ENCODE measurements around the gene ANO8.
"Not testable (repeated sequence)": the region's sequence is repeated elsewhere in the genome, so short reads cannot be mapped to it uniquely, and the experiment has no call there.

The ANO8 gene

DNA sequence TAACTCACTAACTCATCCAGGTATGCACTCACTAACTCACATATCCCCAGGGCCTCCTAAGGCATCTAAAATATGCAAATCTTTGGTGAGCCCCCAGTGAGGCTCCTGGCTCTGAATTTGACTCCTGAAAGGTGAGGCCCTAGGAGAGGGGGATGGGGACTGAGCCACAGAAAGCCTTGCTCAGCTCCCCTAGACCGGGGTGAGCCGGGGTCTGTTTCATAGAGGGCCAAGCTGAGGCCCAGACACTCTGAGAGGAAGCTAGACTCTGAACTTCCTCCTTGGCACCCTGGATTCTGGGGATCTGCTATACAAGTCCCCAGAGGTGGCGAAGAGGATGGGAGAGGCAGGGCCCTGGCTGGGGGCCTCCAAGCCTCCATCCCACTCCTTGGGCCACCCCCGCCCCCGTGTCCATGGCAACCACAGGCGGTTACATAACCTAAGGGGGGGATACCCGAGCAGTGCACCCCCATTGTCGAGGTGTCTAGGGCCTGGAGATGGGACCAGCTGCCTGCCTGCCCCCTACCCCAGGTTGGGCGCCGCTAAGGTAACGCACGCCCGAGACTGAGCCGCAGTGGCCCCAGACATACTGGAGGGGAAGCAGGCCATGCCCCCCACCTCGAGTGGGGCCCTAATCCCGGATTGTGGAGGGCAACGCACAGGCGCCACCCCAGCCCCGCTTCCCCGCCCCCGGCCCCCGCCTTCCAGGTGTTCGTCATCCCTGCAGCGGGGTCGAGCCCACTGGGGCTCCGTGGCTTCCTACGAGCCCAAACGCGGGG, 32.1 kb downstream of the ANO8 start:
- no peak for DNase-seq (ENCODE audit: low read depth)
- peak overlapping the region; percentile 82 for H3K4me3 ChIP-seq (ENCODE audit: low read depth, low read length)
- TF ChIP-seq, protein P1, sequence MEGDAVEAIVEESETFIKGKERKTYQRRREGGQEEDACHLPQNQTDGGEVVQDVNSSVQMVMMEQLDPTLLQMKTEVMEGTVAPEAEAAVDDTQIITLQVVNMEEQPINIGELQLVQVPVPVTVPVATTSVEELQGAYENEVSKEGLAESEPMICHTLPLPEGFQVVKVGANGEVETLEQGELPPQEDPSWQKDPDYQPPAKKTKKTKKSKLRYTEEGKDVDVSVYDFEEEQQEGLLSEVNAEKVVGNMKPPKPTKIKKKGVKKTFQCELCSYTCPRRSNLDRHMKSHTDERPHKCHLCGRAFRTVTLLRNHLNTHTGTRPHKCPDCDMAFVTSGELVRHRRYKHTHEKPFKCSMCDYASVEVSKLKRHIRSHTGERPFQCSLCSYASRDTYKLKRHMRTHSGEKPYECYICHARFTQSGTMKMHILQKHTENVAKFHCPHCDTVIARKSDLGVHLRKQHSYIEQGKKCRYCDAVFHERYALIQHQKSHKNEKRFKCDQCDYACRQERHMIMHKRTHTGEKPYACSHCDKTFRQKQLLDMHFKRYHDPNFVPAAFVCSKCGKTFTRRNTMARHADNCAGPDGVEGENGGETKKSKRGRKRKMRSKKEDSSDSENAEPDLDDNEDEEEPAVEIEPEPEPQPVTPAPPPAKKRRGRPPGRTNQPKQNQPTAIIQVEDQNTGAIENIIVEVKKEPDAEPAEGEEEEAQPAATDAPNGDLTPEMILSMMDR (IDR thresholded peaks at IDR 0.05; ENCODE audit: insufficient read depth, low read depth, low read length, missing control alignments), result no peak

- no peak for DNase-seq (ENCODE audit: low read depth)
- H3K4me3 ChIP-seq (ENCODE audit: low read depth, low read length), result no peak overlapping the region
- TF ChIP-seq, protein P1 (IDR thresholded peaks at IDR 0.05; ENCODE audit: insufficient read depth, low read depth, low read length, missing control alignments), result no peak
Measured at GRCh38 chr19:17300992-17301619, 33.5 kb downstream of the ANO8 start.

GRCh38 chr19:17296976-17297375, 37.7 kb downstream of the ANO8 start:
- TF ChIP-seq, protein P1 (IDR thresholded peaks at IDR 0.05; ENCODE audit: insufficient read depth, low read depth, low read length, missing control alignments), result no peak
- no peak for DNase-seq (ENCODE audit: low read depth)
- no peak overlapping the region for H3K4me3 ChIP-seq (ENCODE audit: low read depth, low read length)

DNA sequence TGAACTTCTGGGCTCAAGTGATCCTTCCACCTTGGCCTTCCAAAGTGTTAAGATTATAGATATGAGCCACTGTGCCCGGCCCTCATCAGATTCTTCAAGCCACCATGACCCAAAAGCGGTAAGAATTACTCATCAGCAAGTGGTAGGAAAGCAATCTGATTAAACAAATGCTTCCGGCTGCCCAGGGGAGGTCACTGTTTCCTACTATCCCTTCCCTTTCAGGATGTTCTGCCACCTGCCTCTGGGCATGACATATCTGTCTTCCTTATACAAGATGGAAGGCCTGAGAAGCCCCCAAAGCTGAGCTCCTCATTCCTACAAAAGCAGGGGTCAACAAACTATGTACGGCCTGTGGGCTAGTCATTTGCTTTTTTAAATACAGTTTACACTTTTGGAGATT, 38.4 kb downstream of the ANO8 start:
- no peak for DNase-seq (ENCODE audit: low read depth)
- H3K4me3 ChIP-seq (ENCODE audit: low read depth, low read length), result no peak overlapping the region
- TF ChIP-seq, protein P1 (IDR thresholded peaks at IDR 0.05; ENCODE audit: insufficient read depth, low read depth, low read length, missing control alignments), result no peak

GRCh38 chr19:17295551-17295950, 39.1 kb downstream of the ANO8 start:
- DNase-seq (ENCODE audit: low read depth); H3K4me3 ChIP-seq (ENCODE audit: low read depth, low read length): not testable (repeated sequence)

GRCh38 chr19:17294051-17294891, 40.4 kb downstream of the ANO8 start:
- H3K4me3 ChIP-seq (ENCODE audit: low read depth, low read length), result no peak overlapping the region
- peak; percentile 69 for DNase-seq (ENCODE audit: low read depth)
- TF ChIP-seq, protein P1 (IDR thresholded peaks at IDR 0.05; ENCODE audit: insufficient read depth, low read depth, low read length, missing control alignments), result no peak

DNA sequence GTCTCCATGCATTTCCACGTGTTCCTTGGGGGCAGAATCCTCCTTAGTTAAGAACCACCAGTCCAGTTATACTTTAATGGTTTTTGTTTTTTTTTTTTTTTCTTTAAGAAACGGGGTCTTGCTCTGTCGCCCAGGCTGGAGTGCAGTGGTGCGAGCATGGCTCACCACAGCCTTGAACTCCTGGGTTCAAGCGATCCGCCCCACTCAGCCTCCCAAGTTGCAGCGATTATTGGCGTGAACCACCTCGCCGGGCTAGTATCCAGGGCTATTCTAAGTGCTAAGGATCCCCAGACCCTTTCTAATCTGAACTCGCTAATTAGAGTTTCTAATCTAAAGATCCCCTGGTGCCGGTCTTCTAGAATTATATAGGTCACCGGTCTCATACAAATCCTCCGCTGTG, 41.0 kb downstream of the ANO8 start:
- H3K4me3 ChIP-seq (ENCODE audit: low read depth, low read length), result no peak overlapping the region
- TF ChIP-seq, protein P1 (IDR thresholded peaks at IDR 0.05; ENCODE audit: insufficient read depth, low read depth, low read length, missing control alignments), result no peak
- DNase-seq (ENCODE audit: low read depth), result no peak
